ENCODE results near the gene RBM33. TPM values are rescaled to one million over a fixed set of nuclear protein-coding genes. Genes with fewer than 3 reads are reported as not detected.

Gene RBM33
- total and polyA plus RNA-seq, 2 experiments from 2014 or later, result 51.1 to 53.5 TPM

DNA sequence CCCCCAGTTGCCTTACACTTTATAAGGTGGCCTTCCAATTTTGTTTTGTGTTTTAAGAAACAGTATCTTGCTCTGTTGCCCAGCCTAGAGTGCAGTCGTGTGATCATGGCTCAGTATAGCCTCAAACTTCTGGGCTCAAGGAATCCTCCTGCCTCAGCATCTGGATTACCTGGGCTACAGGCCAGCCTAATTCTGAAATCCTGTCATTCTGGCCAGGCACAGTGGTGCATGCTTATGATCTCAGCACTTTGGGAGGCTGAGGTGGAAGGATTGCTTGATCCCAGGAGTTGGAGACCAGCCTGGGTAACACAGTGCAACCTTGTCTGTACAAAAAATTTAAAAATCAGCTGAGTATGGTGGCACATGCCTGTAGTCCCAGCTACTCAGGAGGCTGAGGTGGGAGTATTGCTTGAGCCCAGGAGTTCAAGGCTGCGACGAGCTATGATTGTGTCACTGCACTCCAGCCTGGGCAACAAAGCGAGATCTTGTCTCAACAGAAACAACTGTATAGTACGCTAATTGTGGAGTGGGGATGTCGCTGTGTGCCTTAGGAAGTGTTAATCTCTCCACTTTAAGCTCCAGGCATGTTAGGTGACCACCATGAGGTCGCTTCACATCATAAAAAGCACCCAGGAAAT, 24.7 kb upstream of the RBM33 start:
- Histone ChIP-seq H3K9me3 (ENCODE audit: low read depth) (no peaks in the 10 kb centered on the region), H3K27ac (no peak overlapping the region), H3K4me1 (ENCODE audit: low read depth) (no peaks in the 10 kb centered on the region), H3K4me3 (no peak overlapping the region), H3K36me3 (peaks cover 3% of the 10 kb centered on the region), H3K27me3 (no peaks in the 10 kb centered on the region)
- TF ChIP-seq, protein P1, sequence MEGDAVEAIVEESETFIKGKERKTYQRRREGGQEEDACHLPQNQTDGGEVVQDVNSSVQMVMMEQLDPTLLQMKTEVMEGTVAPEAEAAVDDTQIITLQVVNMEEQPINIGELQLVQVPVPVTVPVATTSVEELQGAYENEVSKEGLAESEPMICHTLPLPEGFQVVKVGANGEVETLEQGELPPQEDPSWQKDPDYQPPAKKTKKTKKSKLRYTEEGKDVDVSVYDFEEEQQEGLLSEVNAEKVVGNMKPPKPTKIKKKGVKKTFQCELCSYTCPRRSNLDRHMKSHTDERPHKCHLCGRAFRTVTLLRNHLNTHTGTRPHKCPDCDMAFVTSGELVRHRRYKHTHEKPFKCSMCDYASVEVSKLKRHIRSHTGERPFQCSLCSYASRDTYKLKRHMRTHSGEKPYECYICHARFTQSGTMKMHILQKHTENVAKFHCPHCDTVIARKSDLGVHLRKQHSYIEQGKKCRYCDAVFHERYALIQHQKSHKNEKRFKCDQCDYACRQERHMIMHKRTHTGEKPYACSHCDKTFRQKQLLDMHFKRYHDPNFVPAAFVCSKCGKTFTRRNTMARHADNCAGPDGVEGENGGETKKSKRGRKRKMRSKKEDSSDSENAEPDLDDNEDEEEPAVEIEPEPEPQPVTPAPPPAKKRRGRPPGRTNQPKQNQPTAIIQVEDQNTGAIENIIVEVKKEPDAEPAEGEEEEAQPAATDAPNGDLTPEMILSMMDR (IDR thresholded peaks at IDR 0.05; ENCODE audit: low read depth, low read length), result no peak
- no peak for DNase-seq (ENCODE audit: low read depth in 1 of 2, low spot score in 1 of 2)

DNA sequence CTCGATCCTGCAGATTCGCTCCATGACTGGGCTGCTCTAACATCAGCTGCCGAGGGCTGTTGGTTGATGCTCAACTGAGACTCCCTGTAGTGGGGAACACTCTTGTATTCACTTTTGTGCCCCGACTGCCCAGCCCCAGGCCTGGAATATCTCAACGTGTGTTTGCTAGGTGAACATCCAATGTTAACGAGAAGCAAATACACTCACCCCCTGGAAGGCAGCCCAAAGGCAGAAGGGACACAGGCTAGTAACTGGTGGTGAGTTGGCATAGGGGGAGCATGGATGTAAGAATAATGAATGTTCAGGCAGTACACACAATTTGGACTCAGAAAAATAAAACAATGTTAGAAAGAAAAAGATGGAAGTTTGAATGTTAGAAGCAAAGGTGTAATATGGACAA, 24.0 kb upstream of the RBM33 start:
- no peaks in the 10 kb centered on the region for H3K9me3 ChIP-seq (ENCODE audit: low read depth)
- H3K36me3 ChIP-seq, result no peaks in the 10 kb centered on the region
- no peaks in the 10 kb centered on the region for H3K4me1 ChIP-seq (ENCODE audit: low read depth)
- TF ChIP-seq, protein P1 (IDR thresholded peaks at IDR 0.05; ENCODE audit: low read depth, low read length), result no peak
- no peak overlapping the region for H3K27ac ChIP-seq
- H3K27me3 ChIP-seq, result no peaks in the 10 kb centered on the region
- H3K4me3 ChIP-seq, result no peak overlapping the region
- DNase-seq (ENCODE audit: low read depth in 1 of 2, low spot score in 1 of 2), result no peak

DNA sequence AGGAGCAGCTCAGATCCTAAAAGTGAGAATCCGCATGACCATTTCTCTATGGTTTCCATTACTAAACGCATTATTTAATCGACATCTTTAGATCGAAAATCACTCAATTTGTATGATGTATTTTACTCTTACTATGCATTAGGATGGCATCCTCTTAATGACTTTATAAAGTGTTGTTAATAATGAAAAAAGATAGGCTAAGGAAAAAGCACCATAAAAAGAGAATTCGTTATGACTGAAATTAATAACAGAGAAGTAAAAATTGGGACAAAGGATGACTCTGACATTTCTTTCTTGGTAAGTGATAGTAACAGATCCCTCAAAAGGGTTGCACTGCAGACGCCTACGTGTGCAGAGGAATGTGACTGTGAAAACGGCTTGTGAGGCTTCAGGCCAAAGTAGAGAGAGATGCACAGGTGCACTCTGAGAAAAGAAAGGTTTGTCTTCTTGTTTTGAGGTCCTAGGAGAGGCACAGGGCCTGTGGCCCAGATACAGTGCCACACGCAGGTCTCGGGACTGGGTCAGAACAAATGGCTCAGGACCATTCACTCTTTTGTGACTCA, 23.0 kb upstream of the RBM33 start:
- no peaks in the 10 kb centered on the region for H3K4me1 ChIP-seq (ENCODE audit: low read depth)
- H3K27ac ChIP-seq, result no peak overlapping the region
- no peak overlapping the region for H3K4me3 ChIP-seq
- TF ChIP-seq, protein P1 (IDR thresholded peaks at IDR 0.05; ENCODE audit: low read depth, low read length), result no peak
- no peak for DNase-seq (ENCODE audit: low read depth in 1 of 2, low spot score in 1 of 2)
- no peaks in the 10 kb centered on the region for H3K36me3 ChIP-seq
- H3K27me3 ChIP-seq, result no peaks in the 10 kb centered on the region
- no peaks in the 10 kb centered on the region for H3K9me3 ChIP-seq (ENCODE audit: low read depth)

DNA sequence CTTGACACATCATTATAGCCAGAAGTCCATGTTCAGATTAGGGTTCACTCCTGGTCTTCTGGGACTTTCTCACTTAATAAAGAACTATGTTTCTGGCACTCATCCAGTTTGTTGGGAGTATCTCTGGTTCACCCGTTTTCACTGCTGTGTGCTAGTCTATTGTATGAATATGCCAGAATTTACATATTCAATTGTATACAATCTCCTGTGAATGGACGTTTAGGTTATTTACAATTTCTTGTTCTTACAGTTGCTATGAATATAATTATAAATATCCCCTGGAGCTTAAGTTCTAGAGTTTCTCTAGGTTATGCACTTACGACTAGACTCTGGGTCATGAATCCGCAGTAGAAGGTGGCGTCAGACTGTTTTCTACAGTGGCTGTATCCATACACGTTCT, 20.0 kb upstream of the RBM33 start:
- Histone ChIP-seq H3K4me1 (ENCODE audit: low read depth) (no peaks in the 10 kb centered on the region), H3K9me3 (ENCODE audit: low read depth) (no peaks in the 10 kb centered on the region)
- TF ChIP-seq, protein P1 (IDR thresholded peaks at IDR 0.05; ENCODE audit: low read depth, low read length), result no peak

DNA sequence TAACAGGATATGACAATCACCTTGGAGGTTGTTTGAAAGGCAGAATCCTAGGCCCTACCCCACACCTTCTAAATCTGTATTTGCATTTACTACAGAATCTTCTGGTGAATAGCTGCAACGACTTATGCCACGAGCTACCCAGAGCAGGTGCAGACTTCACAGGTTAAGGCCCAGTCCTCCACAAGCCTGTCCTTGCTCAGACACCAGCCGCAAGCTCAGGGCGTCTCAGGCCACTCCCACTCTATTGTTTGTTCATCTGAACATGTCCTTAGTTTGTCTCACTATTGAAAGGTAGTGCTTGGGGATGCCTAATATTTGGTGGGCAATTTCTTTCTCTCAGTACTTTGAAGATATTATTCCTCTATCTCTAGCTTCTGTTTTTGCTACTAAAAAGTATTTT, 18.9 kb upstream of the RBM33 start:
- DNase-seq (ENCODE audit: low read depth in 1 of 2, low spot score in 1 of 2), result no peak
- Histone ChIP-seq H3K9me3 (ENCODE audit: low read depth) (no peaks in the 10 kb centered on the region), H3K36me3 (no peaks in the 10 kb centered on the region), H3K27ac (no peak overlapping the region), H3K4me3 (no peak overlapping the region), H3K27me3 (no peaks in the 10 kb centered on the region), H3K4me1 (ENCODE audit: low read depth) (no peaks in the 10 kb centered on the region)
- TF ChIP-seq, protein P1 (IDR thresholded peaks at IDR 0.05; ENCODE audit: low read depth, low read length), result no peak

More for the DNA sequence above, 20.0 kb upstream of the RBM33 start:
- H3K27ac ChIP-seq, result no peak overlapping the region
- H3K4me3 ChIP-seq, result no peak overlapping the region
- no peak for DNase-seq (ENCODE audit: low read depth in 1 of 2, low spot score in 1 of 2)
- H3K27me3 ChIP-seq, result no peaks in the 10 kb centered on the region
- no peaks in the 10 kb centered on the region for H3K36me3 ChIP-seq
